NOMO-1 treated with DMSO at 0.1 percent for 48 hours (cell line): ENCODE data around the gene TTC28.
A peak's percentile ranks its signal among the peaks of the same experiment; 100 is the strongest.

ENCODE experiments used
- DNase-seq: peaks from one replicate; lab custom pipeline; 2025; ENCODE audit not compliant: unreplicated experiment; lab: John Stamatoyannopoulos, UW

TTC28 gene

DNA sequence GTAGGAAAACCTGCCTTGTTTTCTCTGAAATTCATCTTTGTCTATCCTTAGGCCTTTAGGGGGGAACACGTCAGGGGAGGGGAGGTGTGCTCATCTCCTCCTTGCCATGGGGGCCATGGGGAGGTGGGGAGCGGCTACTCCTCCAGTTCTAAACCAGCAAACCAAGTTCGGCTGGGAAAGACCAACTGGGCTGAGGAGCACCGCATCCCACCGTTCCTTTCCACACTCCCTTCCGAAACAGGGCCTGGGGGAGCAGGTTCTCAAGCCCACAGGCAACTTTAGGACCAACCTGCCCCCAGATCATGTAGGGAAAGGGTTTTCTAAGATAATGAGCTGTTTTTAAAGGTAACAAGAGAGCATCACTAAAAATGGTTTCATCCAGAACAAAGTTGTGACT is 683.1 kb downstream of the TTC28 start:
- DNase-seq: no peak

DNA sequence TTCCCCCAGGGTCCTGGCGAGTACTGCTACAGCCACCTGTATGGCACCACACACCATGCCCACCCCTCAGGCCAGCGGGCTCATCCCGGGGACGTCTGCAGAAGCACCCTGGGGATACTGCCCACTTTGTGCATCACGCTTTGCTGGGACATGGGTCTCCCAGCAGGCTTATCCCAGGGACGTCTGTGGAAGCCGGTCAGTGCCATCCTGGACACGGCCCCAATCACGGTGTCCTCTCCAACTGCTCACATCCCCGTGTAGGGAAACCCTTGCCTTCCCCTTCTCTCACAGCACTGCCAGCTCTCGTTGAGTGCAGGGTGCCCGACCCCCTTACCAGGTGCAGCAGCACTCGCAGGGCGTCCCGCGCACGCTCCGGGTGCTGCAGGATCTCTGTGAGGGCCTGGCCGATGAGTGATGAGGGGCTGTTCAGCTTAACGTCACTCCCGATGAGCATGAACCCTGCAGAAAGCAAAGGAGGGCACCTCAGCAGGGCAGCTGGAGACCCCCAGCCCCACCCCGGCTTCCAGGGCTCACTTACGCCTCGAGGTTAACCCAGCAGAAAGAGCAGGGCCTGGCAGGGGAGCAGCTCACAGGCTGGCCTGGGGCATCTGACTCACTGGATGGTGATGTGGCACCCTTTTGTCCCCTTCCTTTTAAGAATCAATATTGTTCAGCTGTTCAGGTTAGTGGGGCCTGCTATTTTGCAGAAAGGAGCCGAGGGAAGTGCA is 683.7 kb downstream of the TTC28 start:
- DNase-seq: no peak

DNA sequence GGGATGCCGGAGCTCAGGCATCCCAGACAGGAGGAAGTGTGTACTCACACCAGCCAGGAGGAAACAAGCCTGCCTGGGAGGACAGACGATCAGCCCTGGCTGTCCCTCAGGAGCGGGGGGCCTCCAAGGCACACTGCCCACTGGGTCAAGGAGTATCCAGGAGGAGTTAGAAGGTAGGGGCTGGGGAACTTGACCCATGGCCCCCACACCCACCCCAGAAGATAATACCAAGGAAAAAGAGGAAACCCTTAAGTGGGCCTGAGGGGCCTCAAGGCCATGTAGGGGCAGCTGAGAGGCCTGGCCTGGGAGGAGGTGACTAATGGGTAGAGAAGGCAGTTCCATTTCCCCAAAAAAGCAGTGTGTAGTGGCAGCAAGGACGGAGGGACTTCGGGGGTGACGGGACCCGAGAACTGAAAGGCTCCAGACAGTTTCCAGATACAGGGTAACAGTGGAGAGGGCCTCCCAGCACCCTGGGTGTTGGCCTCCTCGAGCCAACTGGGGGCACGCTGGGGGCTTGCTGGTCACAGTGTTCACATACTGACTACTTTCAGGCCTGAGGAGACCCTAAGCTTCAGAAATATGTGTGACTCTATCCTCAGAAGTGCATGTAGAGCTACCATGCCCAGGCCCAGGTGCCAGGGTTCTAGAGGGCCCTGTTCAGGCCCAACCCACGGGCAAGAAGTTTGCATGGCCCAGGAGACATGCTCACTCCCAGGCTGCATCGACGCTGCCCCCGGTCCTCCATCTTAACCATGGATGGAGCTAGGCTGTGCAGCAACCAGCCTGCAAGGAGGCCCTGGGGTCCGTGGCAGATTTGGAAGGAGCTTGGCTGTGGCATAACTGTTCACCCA is 684.9 kb downstream of the TTC28 start:
- peak; percentile 34 for DNase-seq

DNA sequence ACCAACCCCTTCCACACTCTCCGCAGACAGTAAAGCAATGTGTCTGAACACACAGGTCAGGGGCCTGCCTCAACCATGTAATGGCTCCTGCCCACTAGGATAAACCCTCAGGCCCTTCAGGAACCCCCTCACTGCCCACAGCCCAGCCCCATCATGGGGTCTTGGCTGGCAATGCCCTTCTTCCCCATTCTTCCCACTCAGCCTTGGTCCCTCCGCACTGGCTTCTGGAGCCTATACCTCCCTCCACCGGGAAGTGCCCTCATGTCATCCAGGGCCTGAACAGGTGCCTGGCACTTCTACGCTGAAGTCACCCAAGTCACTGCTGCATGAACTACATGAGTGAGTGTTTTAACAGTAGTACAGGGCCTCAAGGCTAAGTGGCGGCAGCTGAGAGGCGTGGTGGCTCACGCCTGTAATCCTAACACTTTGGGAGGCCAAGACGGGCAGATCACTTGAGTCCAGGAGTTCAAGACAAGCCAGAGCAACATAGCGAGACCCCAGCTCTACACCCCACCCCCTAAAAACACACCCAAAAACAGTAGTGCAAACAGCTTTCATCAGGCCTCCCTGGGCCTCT is 685.8 kb downstream of the TTC28 start:
- DNase-seq: no peak

DNA sequence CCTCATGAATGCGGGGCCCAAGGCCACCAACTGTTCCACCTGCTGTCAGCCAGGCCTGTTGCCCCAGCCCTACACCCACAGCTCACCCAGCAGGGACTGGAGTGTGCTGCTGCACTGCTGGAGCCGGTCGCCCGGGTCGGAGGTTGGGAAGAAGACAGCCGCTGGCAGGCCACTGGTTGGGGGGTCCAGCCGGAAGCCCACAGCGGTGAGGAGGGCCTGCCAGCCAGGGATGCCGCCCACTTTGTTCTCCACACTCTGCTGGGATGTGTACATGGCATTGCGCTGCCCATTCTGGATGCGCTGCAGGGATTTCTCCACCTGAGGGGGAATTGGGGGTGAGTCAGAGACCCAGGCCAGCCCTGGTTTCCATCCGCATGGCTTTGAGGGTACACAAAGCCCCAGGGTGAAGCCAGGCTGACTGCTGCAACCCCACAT is 686.4 kb downstream of the TTC28 start:
- DNase-seq: no peak

DNA sequence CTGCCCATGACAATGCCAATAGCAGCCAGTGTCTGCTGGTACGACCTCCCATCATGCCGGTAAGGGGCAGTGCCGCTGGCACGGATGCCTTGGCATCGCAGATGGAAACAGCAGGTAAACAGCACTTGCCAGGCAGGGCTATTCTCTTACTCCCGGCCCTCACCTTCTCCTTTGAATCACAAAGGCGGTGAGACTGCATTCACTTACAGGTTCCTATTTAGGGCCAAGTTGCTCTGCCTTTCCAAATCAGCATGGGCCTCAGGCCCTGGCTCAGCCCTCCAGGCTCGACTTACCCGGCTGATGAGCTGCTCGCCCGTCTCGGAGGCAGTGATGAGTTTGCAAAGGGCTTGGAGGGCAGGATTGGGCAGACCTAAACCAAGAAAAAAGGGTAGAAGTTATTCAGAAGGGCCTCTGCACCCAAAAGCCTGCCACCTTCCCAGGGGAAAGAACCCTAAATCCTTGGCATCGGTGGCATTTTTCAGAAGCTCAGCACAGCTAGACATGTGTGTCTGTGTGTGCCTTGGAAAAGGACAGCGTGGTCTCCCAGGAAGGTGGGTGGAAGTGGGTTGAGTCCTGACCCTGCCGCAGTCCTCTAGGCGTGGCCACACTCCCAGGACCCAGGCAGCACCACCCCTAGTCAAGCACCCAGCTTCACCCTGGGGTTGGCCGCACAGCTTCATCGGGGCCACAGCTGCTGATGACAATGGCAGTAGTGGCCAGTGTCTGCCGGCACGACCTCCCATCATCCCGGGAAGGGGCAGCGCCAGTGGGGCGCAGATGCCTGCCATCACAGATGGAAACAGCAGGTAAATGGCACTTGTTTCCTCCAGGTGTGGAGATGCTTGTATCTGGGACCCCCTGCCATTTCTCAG is 687.1 kb downstream of the TTC28 start:
- no peak for DNase-seq

DNA sequence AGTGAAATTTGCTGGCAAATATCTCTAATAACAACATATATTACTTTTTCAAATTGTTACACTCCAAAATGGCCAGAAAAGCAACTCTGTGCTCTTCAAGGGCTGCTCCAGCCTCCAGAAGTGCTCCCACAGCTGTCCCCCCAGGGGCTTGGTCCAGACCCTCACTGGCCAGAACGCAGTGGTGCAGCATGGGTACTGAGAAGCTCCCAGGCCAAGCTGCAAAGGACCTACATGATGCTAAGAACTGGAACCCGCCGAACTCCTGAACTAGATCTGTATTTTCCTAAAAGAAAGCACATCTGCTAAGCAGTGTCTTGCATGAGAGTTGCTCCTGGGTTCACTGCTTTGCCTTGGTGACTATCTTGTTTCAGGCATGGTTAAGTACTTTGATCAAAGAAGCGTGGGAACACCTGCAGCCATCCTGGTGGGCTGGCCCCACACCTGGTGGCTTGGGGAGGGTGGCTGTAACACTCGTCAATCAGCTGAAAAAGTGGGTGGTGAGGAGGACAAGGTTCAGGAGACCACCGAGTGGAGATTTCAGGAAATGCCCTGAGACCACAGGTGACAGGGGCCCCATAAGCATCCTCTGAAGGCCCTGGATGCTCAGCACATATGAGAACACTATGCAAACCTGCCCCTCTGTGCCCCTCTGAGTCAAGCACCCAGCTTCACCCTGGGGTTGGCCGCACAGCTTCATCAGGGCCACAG is 687.9 kb downstream of the TTC28 start:
- no peak for DNase-seq

DNA sequence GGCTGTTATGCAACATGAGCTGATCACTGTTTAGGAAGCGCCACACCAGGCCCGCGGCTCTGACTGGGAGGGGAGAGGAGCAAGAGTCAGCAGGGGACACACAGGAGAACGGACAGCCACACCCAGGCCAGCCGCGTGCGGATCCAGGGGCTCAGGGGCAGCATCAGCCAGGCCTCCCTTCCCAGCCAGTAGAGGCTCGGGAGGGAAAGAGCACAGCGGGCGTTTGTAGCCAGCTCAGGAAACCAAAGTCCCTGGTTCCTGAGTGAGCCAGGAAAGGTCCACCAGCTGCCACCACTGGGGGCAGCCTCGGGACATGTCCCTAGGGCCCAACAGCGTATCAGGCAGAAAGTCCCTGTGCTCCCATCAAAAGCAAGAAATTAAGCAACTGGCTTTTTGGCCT is 688.8 kb downstream of the TTC28 start:
- peak; percentile 5 for DNase-seq

DNA sequence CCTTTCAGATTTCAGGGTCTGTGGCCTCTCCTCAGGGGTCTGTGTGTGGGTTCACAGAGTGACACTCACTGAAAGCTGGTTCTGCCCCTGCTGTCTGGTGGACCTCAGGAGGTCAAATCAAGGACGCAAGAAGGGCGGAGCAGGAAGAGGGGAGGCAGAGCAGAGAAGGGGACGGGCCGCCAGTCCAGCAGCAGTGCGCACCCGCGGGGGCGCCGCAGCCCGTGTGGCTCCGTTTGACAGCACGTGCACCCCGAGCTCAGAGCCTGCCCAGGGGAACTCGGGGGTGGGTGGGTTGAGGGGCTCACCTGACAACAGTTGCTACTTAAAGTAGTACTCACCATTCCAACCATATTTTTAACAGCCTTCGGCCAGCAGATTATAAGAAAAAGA is 689.2 kb downstream of the TTC28 start:
- DNase-seq: no peak

DNA sequence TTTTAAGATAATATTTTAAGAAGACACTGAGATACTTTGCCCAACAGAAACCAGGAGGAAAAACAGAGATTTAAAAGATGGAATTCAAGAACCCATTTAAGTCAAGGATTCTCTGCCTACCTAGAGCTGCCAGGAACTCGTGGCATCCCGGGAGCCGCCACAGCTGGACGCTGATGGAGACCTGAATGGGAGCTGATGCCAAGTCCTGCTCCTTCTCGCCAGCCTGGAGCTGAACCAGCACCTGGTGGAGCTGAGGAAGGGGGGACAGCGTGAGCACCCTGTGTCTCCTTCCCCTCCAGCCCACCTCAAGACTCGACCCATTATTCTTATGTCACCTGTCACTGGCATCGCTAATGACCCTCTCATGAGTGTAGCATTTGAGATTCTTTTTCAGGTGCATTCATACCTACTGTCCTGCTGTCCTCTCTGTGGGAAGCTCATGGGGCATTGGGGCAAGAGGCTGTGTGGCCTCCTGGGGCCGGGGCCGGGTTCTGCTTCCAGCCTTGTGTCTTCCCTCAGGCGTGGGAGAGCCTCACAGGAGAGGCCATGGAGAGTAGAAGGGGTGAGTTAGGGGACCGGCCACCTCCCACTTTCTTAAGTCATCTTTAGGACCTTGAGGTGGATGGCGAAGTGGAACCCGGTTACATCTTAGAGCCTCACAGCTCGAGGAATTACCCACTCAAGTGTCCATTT is 689.7 kb downstream of the TTC28 start:
- DNase-seq: no peak

DNA sequence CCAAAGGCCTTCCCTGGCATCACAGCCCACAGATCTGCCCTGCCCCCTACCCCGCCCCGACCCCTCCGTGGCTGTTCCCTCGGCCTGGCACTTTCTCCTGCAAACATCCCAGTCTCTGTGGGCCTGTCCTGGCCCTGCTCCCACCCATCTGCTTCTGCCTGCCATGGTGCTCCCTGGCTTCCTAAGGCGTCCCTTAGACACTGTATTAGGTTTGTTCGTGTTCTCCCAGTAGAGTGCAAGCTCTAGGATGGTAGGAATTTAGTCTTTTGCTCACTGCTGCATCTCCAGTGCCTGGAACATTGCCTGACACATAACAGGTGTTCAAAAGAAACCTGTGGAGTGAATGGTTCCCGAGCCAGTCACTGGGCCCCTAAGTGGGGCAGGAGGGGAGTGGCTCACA is 690.9 kb downstream of the TTC28 start:
- DNase-seq: no peak

DNA sequence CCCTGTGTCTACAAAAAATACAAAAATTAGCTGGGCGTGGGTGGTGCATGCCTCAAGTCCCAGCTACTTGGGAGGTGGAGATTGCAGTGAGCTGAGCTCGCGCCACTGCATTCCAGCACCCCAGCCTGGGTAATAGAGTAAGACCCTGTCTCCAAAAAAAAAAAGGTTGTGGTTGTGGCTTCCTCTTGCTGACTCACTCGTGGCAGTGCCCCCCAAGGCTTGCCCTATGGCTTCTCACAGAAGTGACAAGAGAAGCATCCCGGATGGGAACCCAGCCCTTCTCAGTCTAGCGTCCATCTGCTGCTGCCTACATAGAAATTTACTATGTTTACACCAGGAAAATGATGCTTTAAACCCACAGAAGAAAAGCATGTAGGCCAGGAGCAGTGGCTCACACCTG is 692.1 kb downstream of the TTC28 start:
- DNase-seq: no peak

DNA sequence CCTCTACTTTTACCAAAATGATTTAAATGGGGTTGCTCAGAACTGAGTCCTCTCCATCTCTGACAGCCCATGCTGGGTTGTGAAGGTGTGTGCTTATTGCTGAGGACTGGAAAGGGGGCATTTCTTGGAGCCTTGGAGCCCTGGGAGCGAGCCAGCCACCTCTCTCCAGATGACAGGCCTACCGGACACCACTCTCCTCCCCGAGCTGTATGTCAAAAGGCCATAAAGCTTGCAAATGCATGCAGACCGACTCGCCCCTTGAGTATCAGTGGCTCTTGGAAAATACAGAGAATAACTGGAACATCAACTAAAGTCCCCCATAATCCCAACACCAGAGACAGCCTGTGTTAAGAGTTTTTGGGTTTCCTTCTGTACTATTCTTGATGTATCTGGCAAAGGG is 692.7 kb downstream of the TTC28 start:
- DNase-seq: no peak

DNA sequence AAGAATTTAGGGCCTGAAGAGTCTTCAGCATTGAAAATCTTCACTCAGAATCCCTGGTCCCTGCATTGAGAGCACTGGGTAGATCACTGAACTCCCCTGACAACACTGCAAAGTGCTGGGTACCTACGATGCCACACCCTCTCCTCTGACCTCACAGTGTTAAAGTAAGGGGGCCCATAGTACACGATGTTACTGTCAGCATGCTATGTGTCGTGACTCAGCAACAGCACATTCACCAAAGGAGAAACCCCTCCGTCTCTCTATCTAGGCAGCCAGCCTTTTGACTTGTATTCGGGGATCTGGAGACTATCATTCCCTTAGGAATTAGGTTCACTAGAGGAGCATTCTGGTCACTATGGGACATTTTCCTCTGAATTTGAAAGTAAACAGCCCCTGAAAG is 693.2 kb downstream of the TTC28 start:
- no peak for DNase-seq

DNA sequence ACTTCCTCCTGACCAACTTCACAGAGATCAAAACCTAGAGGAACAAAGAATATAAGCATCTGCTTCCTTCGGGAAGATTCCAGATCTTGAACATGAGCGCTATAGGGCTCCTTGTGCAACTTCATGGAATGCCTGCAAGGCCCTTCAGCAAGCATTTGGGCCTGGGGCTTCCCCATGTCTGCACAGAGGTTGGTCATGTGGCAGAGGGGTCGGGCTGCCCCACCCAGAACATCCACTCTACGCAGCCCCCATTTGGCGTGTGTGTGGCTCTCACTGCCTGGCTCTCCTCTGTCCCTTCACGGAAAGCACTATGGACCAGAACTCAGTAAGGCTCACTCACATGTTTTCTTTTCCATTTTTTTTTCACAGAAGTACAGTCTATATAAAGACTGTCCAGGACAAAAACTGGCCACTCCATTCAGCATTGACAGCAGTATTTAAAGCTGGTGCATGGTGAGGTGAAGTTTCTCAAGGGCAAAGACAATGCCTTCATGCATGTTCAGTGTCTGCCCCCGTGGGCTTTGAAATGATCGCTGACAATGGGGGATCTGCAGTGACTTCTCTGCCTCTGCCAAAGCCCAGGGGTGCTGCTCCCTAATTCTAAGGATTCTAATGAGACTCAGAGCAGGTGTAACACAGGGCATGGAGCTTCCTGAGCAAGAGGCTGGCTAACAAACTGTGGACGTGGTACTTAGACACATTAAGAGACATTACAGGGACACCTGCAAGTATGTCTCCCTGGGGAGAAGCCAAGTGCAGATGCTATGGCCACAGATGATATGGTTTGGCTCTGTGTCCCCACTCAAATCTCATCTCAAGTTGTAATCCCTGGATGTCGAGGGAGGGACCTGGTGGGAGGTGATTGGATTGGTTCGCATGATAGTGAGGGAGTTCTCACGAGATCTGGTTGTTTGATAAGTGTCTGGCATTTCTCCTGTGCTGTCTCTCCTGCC is 694.0 kb downstream of the TTC28 start:
- DNase-seq: no peak

DNA sequence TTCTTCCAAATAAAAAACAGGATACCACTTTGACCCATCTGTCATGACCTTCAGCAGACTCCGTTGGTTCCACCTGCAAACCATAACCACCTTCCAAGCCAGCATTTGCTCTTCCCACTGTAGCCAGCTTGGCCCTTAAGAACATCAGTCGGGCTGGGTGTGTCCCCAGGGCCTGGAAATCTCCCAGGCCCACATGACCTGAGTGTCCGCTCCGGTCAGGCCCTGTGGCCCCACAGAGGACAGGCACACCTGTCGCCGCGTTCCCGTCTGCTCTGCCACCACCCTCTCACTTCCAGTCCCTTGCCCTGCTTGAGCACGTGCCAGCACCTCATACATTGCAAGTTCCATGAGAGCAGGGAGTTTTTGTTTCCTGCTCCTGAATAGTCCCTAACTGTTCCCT is 694.9 kb downstream of the TTC28 start:
- DNase-seq: no peak

DNA sequence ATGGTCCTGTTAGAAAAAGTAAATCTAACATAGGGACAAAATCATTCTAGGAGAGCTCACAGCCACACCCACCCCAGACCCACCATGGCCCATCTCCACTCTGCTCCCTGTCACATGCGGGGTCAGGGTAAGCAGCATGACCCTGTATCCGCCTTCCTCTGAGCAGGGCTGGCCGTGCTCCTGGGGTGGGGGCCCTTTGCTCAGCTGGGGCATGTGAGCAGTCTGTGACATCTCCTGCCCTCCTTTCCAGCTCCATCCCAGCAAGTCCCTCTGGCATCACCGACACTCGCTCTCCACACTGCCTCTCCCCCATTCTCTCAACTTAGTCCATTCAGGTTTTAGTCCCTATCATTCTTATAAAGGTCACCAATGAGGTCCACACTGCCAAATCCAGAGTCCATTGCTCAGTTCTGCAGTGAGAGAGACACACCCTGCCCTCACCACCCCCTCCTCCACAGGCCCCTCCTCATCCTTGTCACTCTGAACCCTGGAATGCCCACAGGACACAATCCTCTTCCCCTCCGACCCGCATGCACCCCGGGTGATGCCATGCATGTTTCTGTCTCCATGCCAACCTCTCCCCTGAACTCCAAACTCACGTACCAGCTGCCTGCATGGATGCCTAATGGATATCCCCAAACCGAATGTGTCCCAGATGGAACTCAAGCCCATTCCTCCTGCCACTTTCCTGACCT is 695.5 kb downstream of the TTC28 start:
- DNase-seq: no peak

DNA sequence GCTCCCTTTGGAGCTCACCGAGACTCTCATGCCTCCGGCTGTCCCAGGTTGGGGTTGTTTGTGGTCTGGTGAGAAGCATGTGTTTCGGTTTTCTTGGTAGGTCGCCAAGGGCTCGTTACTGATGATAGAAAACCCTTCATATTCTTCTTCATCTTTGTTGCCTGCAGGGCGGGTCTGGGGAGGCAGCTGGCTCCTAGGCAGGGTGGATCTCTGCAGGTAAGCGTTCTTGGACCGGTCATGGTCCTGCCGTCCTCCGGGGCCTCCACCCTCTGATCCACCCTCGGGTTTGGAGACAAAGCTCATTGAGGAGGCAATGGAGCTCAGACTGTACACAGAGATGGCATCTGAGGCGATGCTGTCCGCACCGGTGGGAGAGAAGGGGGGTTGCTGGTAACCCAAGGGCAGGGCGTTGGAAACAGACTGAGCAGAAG is 696.3 kb downstream of the TTC28 start:
- DNase-seq: no peak
